CD4-positive, alpha-beta T cell (primary cell): Measurements from ENCODE around the gene TCEA2. TPM values are rescaled to one million over a fixed set of nuclear protein-coding genes. Genes with fewer than 3 reads are reported as not detected.

Experiments
- ATAC-seq: fragments of 200-7000 bp; cut with Tn5 transposase; one replicate; pipeline ENCODE4 v1.10.0; 2022; ENCODE audit warnings: mild to moderate bottlenecking; ENCODE audit not compliant: poor library complexity
- CTCF ChIA-PET: fragments of 350-600 bp; sonication (Branson Sonifier 250); formaldehyde crosslinking; loops from one replicate; lab custom pipeline; 2021; ENCODE audit warnings: antibody characterized with exemption, inconsistent platforms; lab: Charles Lee
- POLR2A ChIA-PET: fragments of 350-600 bp; sonication (Branson Sonifier 250); formaldehyde crosslinking; loops from one replicate; lab custom pipeline; 2021; ENCODE audit warnings: antibody characterized with exemption, inconsistent platforms; lab: Charles Lee
- DNase-seq, 14 experiments: peaks; one replicate each; pipeline ENCODE4 v3.0.0-alpha.2; 2013 to 2020; ENCODE audit warnings: mixed read lengths in 2 of 14
- H3K27ac ChIP-seq, 2 donors: one replicate each; pipeline versions ENCODE4 v1.5.1 to v1.7.0; 2013; ENCODE audit warnings: low read length in 2 of 2, low read depth in 1 of 2, mild to moderate bottlenecking in 1 of 2
- H3K27me3 ChIP-seq, 2 experiments: 1 replicate in 1 of 2; 2 replicates in 1 of 2; pipeline versions ENCODE4 v1.6.1 to v1.7.0; 2013; ENCODE audit warnings: low read length in 2 of 2, control low read depth in 1 of 2, mild to moderate bottlenecking in 1 of 2, moderate library complexity in 1 of 2; ENCODE audit not compliant: insufficient read depth in 2 of 2, control insufficient read depth in 1 of 2
- H3K36me3 ChIP-seq: one replicate; pipeline ENCODE4 v1.6.1; 2013; ENCODE audit warnings: low read length, control low read depth; ENCODE audit not compliant: insufficient read depth
- H3K4me1 ChIP-seq: one replicate; pipeline ENCODE4 v1.6.1; 2013; ENCODE audit warnings: low read length, control low read depth; ENCODE audit not compliant: insufficient read depth
- H3K4me3 ChIP-seq: one replicate; pipeline ENCODE4 v1.5.1; 2013; ENCODE audit warnings: mild to moderate bottlenecking, low read length, moderate library complexity
- H3K9me3 ChIP-seq, 2 experiments: 1 replicate in 1 of 2; 2 replicates in 1 of 2; pipeline versions ENCODE4 v1.6.1 to v1.7.0; 2013; ENCODE audit warnings: low read length in 2 of 2, mild to moderate bottlenecking in 2 of 2, control low read depth in 1 of 2, moderate library complexity in 1 of 2; ENCODE audit not compliant: control insufficient read depth in 1 of 2, insufficient read depth in 1 of 2
- H3K27ac Mint-ChIP-seq: one replicate; pipeline ENCODE4 v1.8.0; 2020; ENCODE audit warnings: mixed read lengths
- H3K27me3 Mint-ChIP-seq: one replicate; pipeline ENCODE4 v1.8.0; 2021; ENCODE audit warnings: mixed read lengths
- H3K36me3 Mint-ChIP-seq: one replicate; pipeline ENCODE4 v1.8.0; 2021; ENCODE audit warnings: low read depth, mixed read lengths
- H3K4me1 Mint-ChIP-seq: one replicate; pipeline ENCODE4 v1.8.0; 2021; ENCODE audit warnings: low read depth, mixed read lengths
- H3K4me3 Mint-ChIP-seq: one replicate; pipeline ENCODE4 v1.8.0; 2020; ENCODE audit warnings: mild to moderate bottlenecking, mixed read lengths
- H3K9me3 Mint-ChIP-seq: one replicate; pipeline ENCODE4 v1.8.0; 2020; ENCODE audit warnings: mixed read lengths
- intact Hi-C, 2 experiments: fragments of 100-400 bp; cut with DNase I in 1 of 2; cut with micrococcal nuclease in 1 of 2; formaldehyde crosslinking; loops; one replicate each; pipeline versions ENCODE4 v1.15.1 to v1.9.0; 2023 to 2025; cut with DNase I, micrococcal nuclease
- total RNA-seq, 174 experiments: library from RNA in 2 of 174; stranded (reverse) in 2 of 174; gene quantifications; one replicate each; pipeline ENCODE4 v1.2.3 and lab custom pipeline; 2021 to 2026
- TF ChIP-seq, protein P1 (sequence below): fragments of 200-600 bp; IDR thresholded peaks from one replicate; pipeline ENCODE4 v1.8.0; 2022; ENCODE audit warnings: antibody characterized with exemption, mild to moderate bottlenecking

The TCEA2 gene
- total RNA-seq, 2 experiments from 2014 or later: 28.4 to 29.9 TPM

DNA sequence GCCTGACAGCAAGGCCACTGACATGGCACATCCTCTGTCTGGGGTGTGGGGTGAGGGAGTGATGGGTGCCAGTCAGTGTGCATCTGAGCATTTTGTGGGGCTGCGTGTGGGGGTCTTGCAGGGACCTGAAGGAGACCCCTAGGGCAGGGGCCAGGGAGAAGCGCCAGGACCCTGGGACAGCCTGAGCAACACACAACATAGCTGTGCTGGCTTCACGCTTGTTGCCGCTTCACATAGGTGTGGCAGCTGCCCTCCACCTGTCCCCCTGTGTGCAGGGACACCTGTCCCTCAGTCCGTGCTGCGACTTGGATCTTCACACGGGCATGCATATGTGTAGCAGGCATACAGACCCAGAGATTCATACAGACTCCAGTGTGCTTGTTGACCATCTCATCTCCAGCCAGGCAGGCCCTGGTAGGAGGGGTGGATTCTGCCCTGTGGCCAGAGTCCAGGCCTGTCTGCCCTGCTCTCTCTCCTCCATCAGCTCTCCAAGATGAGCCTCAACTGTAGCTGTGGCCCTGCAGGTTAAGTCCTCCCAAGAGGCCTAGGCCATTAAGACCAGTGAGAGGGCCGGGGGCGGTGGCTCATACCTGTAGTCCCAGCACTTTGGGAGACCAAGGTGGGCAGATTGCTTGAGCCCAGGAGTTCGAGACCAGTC lies 47.5 kb downstream of the TCEA2 start:
- ChIA-PET POLR2A (no interaction called here), CTCF (no interaction called here)
- no peaks in the 10 kb centered on the region for H3K4me1 ChIP-seq
- no peak overlapping the region for H3K4me3 Mint-ChIP-seq
- no peaks in the 10 kb centered on the region for H3K36me3 Mint-ChIP-seq
- intact Hi-C loops: no loop called here
- ATAC-seq (no peak), DNase-seq (peak in 1 of 14 experiments; percentile 28)
- no peaks in the 10 kb centered on the region for H3K27me3 ChIP-seq
- TF ChIP-seq, protein P1, sequence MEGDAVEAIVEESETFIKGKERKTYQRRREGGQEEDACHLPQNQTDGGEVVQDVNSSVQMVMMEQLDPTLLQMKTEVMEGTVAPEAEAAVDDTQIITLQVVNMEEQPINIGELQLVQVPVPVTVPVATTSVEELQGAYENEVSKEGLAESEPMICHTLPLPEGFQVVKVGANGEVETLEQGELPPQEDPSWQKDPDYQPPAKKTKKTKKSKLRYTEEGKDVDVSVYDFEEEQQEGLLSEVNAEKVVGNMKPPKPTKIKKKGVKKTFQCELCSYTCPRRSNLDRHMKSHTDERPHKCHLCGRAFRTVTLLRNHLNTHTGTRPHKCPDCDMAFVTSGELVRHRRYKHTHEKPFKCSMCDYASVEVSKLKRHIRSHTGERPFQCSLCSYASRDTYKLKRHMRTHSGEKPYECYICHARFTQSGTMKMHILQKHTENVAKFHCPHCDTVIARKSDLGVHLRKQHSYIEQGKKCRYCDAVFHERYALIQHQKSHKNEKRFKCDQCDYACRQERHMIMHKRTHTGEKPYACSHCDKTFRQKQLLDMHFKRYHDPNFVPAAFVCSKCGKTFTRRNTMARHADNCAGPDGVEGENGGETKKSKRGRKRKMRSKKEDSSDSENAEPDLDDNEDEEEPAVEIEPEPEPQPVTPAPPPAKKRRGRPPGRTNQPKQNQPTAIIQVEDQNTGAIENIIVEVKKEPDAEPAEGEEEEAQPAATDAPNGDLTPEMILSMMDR: no peak
- H3K27ac Mint-ChIP-seq: no peak overlapping the region
- H3K27ac ChIP-seq: no peak overlapping the region
- no peaks in the 10 kb centered on the region for H3K9me3 Mint-ChIP-seq
- H3K4me3 ChIP-seq: no peak overlapping the region
- no peaks in the 10 kb centered on the region for H3K36me3 ChIP-seq
- no peaks in the 10 kb centered on the region for H3K27me3 Mint-ChIP-seq
- no peaks in the 10 kb centered on the region for H3K9me3 ChIP-seq
- H3K4me1 Mint-ChIP-seq: no peaks in the 10 kb centered on the region

DNA sequence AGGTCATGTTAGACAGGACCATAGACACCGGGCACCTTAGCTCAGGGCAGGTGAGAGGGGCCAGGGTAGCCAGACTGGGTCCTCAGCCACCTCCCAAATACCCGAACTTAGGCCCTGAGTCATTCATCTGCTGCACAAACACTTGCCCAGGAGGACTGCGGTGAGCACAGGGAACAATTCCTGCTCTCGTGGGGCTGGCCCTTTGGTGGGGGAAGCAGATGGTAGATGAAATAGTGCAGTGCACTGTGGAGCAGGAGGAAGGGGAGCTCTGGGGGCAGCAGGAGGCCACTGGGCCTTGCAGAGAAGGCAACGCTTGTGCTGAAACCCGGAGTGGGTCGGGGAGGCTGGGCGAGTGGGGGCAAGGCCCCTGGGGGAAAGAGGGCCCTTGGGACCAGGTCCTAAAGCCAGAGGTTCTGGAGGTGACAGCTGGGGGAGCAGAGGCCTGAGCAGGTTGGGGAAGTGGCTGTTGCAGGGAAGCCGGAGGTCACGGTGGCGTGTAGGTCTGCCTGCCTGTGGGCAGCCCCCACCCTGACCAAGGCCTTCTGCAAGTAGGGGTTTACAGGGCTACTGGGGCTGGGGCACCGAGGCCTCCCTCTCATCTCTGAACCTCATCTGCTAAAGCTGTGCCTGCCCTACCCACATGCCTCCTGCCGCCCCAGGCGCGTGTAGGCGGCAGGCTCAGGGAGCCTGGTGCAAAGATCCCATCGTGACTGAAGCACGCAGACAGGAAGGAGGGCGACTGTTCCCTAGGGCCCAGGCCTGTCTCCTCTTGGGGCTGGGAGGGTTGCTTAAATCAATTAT lies 49.0 kb downstream of the TCEA2 start:
- H3K4me1 Mint-ChIP-seq: no peaks in the 10 kb centered on the region
- DNase-seq (peak in 1 of 14 experiments; percentile 20), ATAC-seq (no peak)
- Histone ChIP-seq H3K9me3 (no peaks in the 10 kb centered on the region), H3K4me1 (no peaks in the 10 kb centered on the region), H3K4me3 (no peak overlapping the region), H3K36me3 (no peaks in the 10 kb centered on the region), H3K27ac (no peak overlapping the region), H3K27me3 (no peaks in the 10 kb centered on the region)
- intact Hi-C loops: no loop called here
- H3K27ac Mint-ChIP-seq: no peak overlapping the region
- H3K27me3 Mint-ChIP-seq: no peaks in the 10 kb centered on the region
- TF ChIP-seq, protein P1: no peak
- ChIA-PET CTCF (no interaction called here), POLR2A (no interaction called here)
- H3K4me3 Mint-ChIP-seq: no peak overlapping the region
- H3K9me3 Mint-ChIP-seq: no peaks in the 10 kb centered on the region
- H3K36me3 Mint-ChIP-seq: no peaks in the 10 kb centered on the region

DNA sequence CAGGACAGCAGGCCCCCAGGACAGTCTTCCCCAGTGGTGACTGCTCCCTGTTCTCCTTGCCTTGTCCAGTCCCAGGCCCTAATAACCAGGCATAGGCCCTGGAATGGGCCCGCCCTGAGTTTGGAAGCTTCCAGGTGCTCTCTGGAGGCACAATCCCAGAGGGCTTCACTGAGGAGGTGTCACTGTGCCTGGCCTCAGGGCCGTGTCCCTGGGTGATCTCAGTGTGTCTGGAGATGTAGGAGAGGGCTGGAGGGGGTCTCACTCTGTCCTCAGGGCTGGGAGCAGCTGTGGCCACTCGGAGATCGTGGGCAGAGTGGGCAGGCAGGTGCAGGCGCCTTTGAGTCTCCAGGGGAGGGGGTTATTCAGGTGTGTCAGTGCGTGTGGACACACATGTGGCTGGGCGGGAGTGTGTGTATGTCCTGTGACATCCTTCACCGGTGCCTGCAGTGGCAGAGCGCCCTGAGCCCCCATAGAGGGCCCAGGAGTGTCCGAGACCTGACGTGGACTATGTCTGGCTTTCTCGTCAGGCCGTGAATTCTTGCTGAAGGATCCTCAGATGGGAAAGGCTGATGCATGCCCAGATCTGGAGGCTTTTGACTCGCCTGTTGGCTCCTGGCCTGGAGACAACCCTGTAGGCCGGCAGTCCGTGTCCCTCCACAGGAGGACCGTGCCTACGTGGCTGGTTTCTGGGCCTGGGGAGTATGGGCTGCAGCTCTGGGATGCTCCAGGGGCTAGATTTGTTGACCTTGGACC lies 49.9 kb downstream of the TCEA2 start:
- CTCF ChIA-PET: no interaction called here
- intact Hi-C loops: no loop called here
- Histone ChIP-seq H3K27ac (no peak overlapping the region), H3K9me3 (no peaks in the 10 kb centered on the region), H3K4me3 (no peak overlapping the region), H3K27me3 (no peaks in the 10 kb centered on the region), H3K36me3 (no peaks in the 10 kb centered on the region), H3K4me1 (no peaks in the 10 kb centered on the region)
- Mint-ChIP-seq H3K27me3 (no peaks in the 10 kb centered on the region), H3K36me3 (no peaks in the 10 kb centered on the region), H3K9me3 (no peaks in the 10 kb centered on the region), H3K4me1 (no peaks in the 10 kb centered on the region), H3K4me3 (no peak overlapping the region), H3K27ac (no peak overlapping the region)
- TF ChIP-seq, protein P1: no peak
- ATAC-seq: no peak
- peak in 1 of 14 experiments; percentile 19 for DNase-seq
- POLR2A ChIA-PET: no interaction called here
